K562 (cell line): ENCODE measurements around the gene TBRG1. TPM values are rescaled to one million over a fixed set of nuclear protein-coding genes. Genes with fewer than 3 reads are reported as not detected.

Experiments
- ASH1L ChIP-seq: fragments of 450-650 bp; IDR thresholded peaks from 2 replicates; pipeline ENCODE4 v1.6.1; 2018; ENCODE audit warnings: borderline replicate concordance, mild to moderate bottlenecking, low read depth; ENCODE audit not compliant: partially characterized antibody
- GABPB1 ChIP-seq: sonication (generic); formaldehyde crosslinking; IDR thresholded peaks from 2 replicates; pipeline ENCODE4 v1.8.0; 2022; ENCODE audit warnings: mild to moderate bottlenecking, missing genetic modification reagents
- GMEB1 ChIP-seq: fragments of 250-450 bp; sonication (Bioruptor Pico); IDR thresholded peaks from 2 replicates; pipeline ENCODE4 v1.4.0; 2020; ENCODE audit warnings: mild to moderate bottlenecking
- HDAC3 ChIP-seq: fragments of 450-650 bp; IDR thresholded peaks from 2 replicates; pipeline ENCODE4 v1.6.1; 2018; ENCODE audit warnings: borderline replicate concordance, mild to moderate bottlenecking, moderate library complexity; ENCODE audit not compliant: partially characterized antibody
- HNRNPK ChIP-seq: fragments of 200-400 bp; formaldehyde crosslinking; IDR thresholded peaks from one replicate; pipeline ENCODE4 v1.6.1; 2018; ENCODE audit warnings: mild to moderate bottlenecking, low read depth, low read length; ENCODE audit not compliant: poor library complexity, severe bottlenecking
- KDM5B ChIP-seq: fragments of 200-600 bp; sonication (generic); IDR thresholded peaks from 2 replicates; pipeline ENCODE4 v1.6.1; 2012; ENCODE audit warnings: low read depth, mild to moderate bottlenecking, moderate library complexity, low read length, control low read depth, inconsistent platforms; ENCODE audit not compliant: insufficient replicate concordance
- MAFG ChIP-seq: fragments of 450-650 bp; conservative IDR thresholded peaks from 2 replicates; pipeline ENCODE4 v1.6.1; 2016; ENCODE audit warnings: missing genetic modification characterization, missing compliant biosample characterization
- MAFK ChIP-seq: IDR thresholded peaks from 2 replicates; pipeline ENCODE4 v1.6.1; 2011; ENCODE audit warnings: low read length, improper control_type of control experiment
- NCOA1 ChIP-seq: fragments of 450-650 bp; IDR thresholded peaks from 2 replicates; pipeline ENCODE4 v1.6.1; 2016; ENCODE audit warnings: low read depth
- RAD21 ChIP-seq, 2 experiments: fragments of 250-450 bp in 1 of 2; fragments of 450-650 bp in 1 of 2; sonication (Bioruptor Pico) in 1 of 2; formaldehyde crosslinking in 1 of 2; IDR thresholded peaks in 1 of 2; conservative IDR thresholded peaks in 1 of 2; 2 replicates each; pipeline versions ENCODE4 v1.4.0 to v1.8.0; 2020 to 2022; ENCODE audit warnings: mild to moderate bottlenecking in 2 of 2, moderate library complexity in 1 of 2
- SOX6 ChIP-seq: fragments of 450-650 bp; IDR thresholded peaks from 2 replicates; pipeline ENCODE4 v1.6.1; 2014; ENCODE audit warnings: mild to moderate bottlenecking
- TAL1 ChIP-seq: fragments of 450-650 bp; IDR thresholded peaks from 2 replicates; pipeline ENCODE4 v1.6.1; 2016; ENCODE audit warnings: mild to moderate bottlenecking
- TARDBP ChIP-seq: fragments of 450-650 bp; IDR thresholded peaks from 2 replicates; pipeline ENCODE4 v1.6.1; 2016
- TCFL5 ChIP-seq: fragments of 250-450 bp; sonication (Bioruptor Pico); conservative IDR thresholded peaks from 2 replicates; pipeline ENCODE4 v1.6.1; 2021; ENCODE audit warnings: mild to moderate bottlenecking, moderate library complexity, matching md5 sums
- ZHX1 ChIP-seq: fragments of 150-350 bp; conservative IDR thresholded peaks from 2 replicates; pipeline ENCODE4 v1.6.1; 2014; ENCODE audit warnings: low read length
- ZNF3 ChIP-seq: fragments of 250-450 bp; sonication (Bioruptor Pico); IDR thresholded peaks from 2 replicates; pipeline ENCODE4 v1.5.0; 2021; ENCODE audit warnings: mild to moderate bottlenecking, moderate library complexity
- ZNF696 ChIP-seq: fragments of 250-450 bp; sonication (Bioruptor Pico); conservative IDR thresholded peaks from 2 replicates; pipeline ENCODE4 v1.4.0; 2020; ENCODE audit warnings: mild to moderate bottlenecking, moderate library complexity
- ZNF764 ChIP-seq: fragments of 250-450 bp; sonication (Bioruptor Pico); IDR thresholded peaks from 2 replicates; pipeline ENCODE4 v1.4.0; 2020; ENCODE audit warnings: low read depth, mild to moderate bottlenecking, moderate library complexity
- polyA plus RNA-seq, 8 experiments: library from polyadenylated mRNA; depleted of rRNA in 4 of 8; stranded (reverse) in 5 of 8; unstranded in 3 of 8; fragments of >200 nt; fragmentation: Nextera tagmentation in 2 of 8; fragmentation: Illumina TruSeq in 1 of 8; extraction: Ambion mirVana in 2 of 8; extraction: Trizol in 1 of 8; gene quantifications; 2 replicates each; pipeline versions ENCODE4 v1.2.1 to v1.2.3, GENCODE V29; 2011 to 2014; ENCODE audit warnings: inconsistent platforms in 1 of 8, missing spikeins in 1 of 8
- total RNA-seq, 7 experiments: library from RNA; depleted of rRNA in 6 of 7; stranded (reverse); fragments of >200 nt in 6 of 7; fragmentation: Illumina TruSeq in 2 of 7; extraction: Trizol in 2 of 7; gene quantifications; 2 replicates each; pipeline versions ENCODE4 v1.2.1 to v1.2.3, GENCODE V29; 2011 to 2021; ENCODE audit warnings: low replicate concordance in 1 of 7
- TF ChIP-seq, protein P1 (sequence below): fragments of 250-450 bp; sonication (Bioruptor Pico); IDR thresholded peaks from 2 replicates; pipeline ENCODE4 v1.5.0; 2021
- TF ChIP-seq, protein P2 (sequence below), 2 experiments: IDR thresholded peaks; 2 replicates each; pipeline ENCODE4 v1.6.1; 2012; ENCODE audit warnings: improper control_type of control experiment in 2 of 2, low read depth in 2 of 2, low read length in 2 of 2, borderline replicate concordance in 1 of 2

TBRG1 gene
- total and polyA plus RNA-seq, 9 of the 15 experiments (the other 6 are each of a cell fraction or from before 2014, with no cell fraction given): 8.7 to 30.0 (median 20.2) TPM

- TF ChIP-seq ZHX1 (no peak), RAD21 (CRISPR knock-in tag; conservative IDR thresholded peaks at IDR 0.05 in 1 of 2, IDR thresholded peaks at IDR 0.05 in 1 of 2) (no peak; a peak in 1 of 4 replicates), GMEB1 (CRISPR knock-in tag) (no peak), HNRNPK (no peak), GABPB1 (CRISPR knock-in tag) (peak; percentile 91), ZNF696 (CRISPR knock-in tag) (no peak), ZNF3 (no peak), TCFL5 (CRISPR knock-in tag) (no peak), ASH1L (peak; percentile 67), NCOA1 (peak; percentile 54; the same call in 1 of the 2 replicates), SOX6 (0 out of 2 replicates have a peak, but pooled peaks have one; percentile 16), ZNF764 (CRISPR knock-in tag) (no peak), TARDBP (peak; percentile 87; the same call in 1 of the 2 replicates), MAFK (no peak), KDM5B (peak; percentile 92), MAFG (tag) (no peak), HDAC3 (no peak), TAL1 (no peak)
- TF ChIP-seq, protein P1, sequence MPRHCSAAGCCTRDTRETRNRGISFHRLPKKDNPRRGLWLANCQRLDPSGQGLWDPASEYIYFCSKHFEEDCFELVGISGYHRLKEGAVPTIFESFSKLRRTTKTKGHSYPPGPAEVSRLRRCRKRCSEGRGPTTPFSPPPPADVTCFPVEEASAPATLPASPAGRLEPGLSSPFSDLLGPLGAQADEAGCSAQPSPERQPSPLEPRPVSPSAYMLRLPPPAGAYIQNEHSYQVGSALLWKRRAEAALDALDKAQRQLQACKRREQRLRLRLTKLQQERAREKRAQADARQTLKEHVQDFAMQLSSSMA (CRISPR knock-in tag): peak; percentile 46; the same call in 1 of the 2 replicates
- TF ChIP-seq, protein P2, sequence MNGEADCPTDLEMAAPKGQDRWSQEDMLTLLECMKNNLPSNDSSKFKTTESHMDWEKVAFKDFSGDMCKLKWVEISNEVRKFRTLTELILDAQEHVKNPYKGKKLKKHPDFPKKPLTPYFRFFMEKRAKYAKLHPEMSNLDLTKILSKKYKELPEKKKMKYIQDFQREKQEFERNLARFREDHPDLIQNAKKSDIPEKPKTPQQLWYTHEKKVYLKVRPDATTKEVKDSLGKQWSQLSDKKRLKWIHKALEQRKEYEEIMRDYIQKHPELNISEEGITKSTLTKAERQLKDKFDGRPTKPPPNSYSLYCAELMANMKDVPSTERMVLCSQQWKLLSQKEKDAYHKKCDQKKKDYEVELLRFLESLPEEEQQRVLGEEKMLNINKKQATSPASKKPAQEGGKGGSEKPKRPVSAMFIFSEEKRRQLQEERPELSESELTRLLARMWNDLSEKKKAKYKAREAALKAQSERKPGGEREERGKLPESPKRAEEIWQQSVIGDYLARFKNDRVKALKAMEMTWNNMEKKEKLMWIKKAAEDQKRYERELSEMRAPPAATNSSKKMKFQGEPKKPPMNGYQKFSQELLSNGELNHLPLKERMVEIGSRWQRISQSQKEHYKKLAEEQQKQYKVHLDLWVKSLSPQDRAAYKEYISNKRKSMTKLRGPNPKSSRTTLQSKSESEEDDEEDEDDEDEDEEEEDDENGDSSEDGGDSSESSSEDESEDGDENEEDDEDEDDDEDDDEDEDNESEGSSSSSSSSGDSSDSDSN (IDR thresholded peaks at IDR 0.05; ENCODE audit: borderline replicate concordance in 1 of 2, low read depth in 2 of 2, low read length in 2 of 2): peak in 1 of 2 experiments; percentile 78; a peak in 1 of 4 replicates
Measured at GRCh38 chr11:124622531-124623451, at the start of gene TBRG1 (continued).
